Tongue (tissue), 2 donors: Measurements from ENCODE around the gene COQ8B. TPM values are rescaled to one million over a fixed set of nuclear protein-coding genes. Genes with fewer than 3 reads are reported as not detected.

Experiments
- DNase-seq: peaks from one replicate; pipeline ENCODE4 v3.0.0-alpha.2; 2015
- total RNA-seq: library from RNA; depleted of rRNA; stranded (reverse); fragments of >200 nt; gene quantifications from one replicate; pipeline ENCODE4 v1.2.3, GENCODE V29; 2014

The COQ8B gene
- total RNA-seq, 1 donor from 2014 or later, result 41.4 TPM

GRCh38 chr19:40717325-40717879, 716 bp upstream of the COQ8B start:
- no peak for DNase-seq

DNA sequence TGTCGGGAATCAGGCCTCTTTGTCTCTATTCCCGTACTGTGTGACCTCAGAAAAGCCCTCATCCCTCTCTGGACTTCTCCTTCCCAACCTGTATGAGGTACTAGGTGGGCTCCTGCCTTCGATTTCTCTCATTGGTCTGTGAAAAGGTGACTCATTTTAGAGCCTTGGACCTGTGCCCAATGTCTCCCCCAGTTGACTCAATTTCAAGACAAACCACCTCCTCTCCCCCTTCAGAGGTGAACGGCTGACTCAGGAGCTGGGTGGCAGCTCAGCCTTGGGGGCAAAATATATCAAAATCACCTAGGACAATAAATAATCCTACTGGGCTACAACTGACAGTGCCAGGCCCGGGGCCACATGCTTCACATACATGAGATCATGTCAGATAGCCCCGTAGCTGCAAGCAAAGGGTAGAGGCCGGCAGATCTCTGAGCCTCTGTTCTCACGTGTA, 630 bp downstream of the COQ8B start:
- DNase-seq, result no peak

DNA sequence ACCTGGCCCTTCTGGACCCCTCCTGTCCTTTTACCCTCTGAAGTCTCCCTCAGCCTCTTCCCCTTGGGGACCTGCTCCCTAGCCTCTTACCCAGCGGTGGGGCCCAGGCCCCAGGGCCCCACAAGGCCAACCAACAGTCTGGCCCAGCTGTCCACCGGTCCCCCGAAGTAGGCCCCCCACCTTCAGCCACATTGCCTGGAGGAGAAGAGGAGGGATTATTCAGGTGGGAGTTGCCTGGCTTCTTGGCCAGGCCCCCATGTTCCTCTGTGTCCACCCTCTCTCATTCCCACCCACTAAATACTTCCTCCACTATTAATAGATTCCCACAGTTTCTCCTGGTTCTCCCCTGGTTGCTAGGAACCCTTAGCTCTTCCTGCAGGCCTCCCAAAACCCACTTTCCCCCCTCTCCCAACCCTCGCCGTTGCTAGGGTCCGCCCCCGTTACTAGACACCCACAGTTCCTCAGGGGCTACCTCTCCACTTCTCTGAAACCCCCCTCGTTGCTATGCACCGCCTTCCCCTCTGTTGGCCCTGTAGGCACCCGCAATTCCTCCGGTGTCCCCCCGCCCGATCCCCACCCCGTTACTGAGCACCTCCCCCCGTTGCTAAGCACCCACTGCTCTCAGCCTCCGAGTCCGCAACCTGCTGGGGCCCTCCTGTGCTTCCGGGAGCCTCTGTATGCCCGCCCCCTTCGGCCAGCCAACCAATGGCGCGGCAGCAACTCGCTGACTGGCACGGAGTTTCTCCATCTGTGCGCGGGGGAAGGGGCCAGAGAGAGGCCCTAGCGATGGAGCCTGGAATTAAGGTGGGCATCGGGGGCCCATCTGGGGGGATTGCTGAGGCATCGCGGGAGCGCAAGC, 2.0 kb downstream of the COQ8B start:
- DNase-seq, result peak; percentile 98

DNA sequence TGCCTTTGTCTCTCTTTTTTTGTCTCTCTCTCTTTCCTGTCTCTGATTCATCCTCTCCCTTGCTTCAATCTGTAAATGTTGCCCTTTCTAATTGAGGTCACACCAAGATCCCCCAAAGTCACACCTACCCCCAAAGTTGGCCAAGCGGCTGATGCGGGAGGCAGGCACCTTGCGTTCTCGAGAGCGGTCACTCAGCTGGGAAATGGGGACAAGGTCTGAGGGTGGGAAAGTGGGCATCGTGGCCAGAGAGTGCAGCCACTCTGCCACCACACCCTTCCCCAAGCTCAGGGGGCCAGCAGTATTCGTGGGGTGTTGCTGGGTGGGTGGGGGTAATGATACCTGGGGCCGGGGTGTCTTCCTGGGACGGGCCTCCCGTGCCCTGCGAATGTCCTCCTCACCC, 2.7 kb downstream of the COQ8B start:
- no peak for DNase-seq

- no peak for DNase-seq
Measured at GRCh38 chr19:40709817-40710216, 6.9 kb downstream of the COQ8B start.

- DNase-seq, result no peak
Measured at GRCh38 chr19:40707615-40708014, 9.1 kb downstream of the COQ8B start.

- peak; percentile 17 for DNase-seq
Measured at GRCh38 chr19:40705950-40706619, 10.6 kb downstream of the COQ8B start.

GRCh38 chr19:40705362-40705651, 11.4 kb downstream of the COQ8B start:
- DNase-seq, result no peak

DNA sequence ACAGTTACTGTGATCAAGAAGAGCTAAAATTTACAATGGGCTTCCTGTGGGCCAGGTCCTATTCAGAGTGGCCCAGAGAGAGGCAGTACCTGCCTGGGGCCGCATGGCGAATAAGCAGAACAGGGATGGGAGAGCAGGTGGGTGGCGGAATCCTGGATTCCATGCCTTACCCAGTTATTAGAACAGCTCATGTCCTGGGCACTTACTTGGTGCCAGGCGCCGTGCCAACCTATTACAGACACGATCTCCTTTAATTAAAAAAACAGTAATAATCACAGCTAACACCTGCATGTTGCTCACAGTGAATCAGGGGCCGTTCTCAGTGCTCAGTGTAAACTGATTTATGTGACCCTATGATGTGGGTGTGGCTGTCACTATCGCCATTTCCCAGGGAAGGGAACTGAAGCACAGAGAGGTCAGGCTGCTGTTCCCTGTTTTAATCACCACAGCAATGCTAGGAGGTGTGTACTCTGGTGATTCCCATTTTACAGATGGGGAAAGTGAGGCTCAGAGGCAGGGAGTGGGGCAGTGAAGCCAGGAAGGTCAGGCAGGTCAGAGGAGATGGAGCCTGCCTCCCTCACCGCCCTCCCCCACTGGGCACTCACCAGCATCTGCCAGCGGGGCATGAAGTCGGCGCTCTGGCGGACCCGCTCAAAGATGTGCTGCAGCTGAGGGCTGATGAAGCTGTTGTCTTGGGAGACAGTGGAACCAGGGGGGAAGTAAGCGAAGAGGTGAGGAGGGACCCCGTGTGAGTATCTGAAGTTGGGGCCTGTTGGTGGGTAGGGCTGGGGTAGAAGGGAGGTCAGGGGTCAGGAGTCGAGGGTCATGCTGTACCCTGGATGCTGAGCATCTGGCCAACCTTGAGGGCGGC, 12.0 kb downstream of the COQ8B start:
- no peak for DNase-seq

DNA sequence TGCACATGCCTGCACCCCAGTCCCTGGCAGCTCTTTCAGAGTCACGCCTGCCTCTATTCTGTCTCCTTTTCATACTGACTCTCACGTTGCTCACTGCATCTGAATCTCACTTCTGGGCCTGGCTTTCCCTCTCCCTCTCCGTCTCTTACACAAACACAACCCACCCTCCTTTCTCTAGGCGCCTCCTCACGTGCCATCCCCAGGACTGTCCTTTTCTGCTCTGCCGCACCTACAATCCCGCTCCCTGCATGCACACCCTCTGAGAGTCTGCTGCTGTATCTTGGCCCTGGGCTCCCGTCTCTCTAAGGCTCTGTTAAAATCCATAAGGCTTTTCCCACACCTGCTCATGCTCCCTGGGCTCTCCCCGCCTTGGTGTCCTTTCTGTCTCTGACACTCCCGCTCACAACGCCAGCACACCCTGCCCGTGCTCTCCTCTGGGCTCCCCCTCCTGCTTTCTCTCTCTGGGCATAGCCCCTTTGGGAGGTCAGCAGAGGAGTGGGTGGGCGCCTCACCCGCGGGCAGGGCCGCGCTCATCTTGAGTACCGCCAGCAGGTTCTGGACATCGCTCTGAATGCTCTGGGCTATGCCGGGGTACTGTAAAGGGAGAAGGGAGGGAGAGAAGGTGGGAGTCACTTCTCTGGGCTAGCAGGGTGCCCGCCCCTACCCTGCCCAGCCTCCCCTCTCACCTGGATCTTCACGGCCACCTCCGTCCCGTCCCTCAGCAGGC, 13.5 kb downstream of the COQ8B start:
- no peak for DNase-seq

DNA sequence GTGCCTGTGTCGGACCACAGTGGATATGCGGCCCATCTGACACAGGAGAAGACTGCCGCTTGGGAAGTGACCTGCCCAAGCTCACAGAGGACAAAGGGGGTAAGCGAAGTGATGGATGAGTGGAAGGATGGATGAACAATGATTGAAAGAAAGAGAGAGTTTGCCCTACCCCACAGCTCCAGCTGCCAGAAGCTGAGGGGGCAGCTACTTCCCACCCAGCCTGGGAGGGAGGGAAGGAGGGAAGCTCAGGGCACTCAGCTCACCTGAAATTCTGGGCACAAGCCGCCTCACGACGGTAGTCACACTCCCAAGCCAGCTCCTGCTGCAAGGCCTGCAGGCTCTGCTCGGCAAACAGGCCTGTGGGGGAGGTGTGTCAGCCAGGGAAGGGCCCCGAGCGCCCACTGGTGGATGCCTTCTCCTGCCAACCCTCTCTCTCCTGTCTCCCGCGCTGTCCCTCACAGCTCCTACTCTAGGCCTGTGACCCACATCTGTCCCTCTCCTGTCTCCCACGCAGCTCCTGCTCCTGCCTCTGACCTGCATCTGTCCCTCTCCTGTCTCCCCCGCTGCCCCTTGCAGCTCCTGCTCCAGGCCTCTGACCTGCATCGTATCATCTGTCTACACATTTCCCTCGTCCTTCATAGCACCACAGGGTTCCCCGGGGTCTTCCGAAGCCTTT, 14.2 kb downstream of the COQ8B start:
- DNase-seq, result peak; percentile 51

GRCh38 chr19:40701758-40702157, 14.9 kb downstream of the COQ8B start:
- DNase-seq, result no peak

DNA sequence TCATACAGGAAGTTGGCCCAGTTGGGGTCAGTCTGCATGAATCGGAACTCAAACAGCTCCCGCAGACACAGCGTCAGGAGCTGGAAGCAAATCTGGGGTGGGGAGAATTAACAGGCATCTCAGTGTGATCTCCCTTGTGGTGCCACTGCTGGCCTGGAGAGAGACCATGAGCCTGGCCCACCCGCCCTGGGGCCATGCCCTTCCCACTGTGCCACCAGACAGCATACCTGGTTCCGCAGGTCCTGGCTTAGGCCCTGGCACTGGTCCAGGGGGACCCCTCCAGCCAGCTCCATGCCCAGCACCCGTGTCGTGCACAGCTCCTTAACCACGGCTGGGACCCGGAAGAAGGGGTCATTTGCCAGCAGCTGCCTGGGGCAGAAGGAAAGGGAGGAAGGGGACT, 16.6 kb downstream of the COQ8B start:
- no peak for DNase-seq

DNA sequence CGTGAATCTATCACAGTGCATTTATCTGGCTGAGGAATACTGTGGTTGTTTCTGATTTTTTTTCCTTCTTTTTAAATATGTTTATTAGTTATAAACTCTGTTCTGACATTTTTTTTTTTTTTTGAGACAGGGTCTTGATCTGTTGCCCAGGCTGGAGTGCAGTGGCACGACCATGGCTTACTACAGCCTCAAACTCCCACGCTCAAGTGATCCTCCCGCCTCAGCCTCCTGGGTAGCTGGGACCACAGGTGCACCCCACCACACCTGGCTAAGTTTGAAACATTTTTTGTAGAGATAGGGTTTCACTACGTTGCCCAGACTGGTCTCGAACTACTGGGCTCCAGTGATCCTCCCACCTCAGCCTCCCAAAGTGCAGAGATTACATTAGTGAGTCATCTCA, 19.7 kb downstream of the COQ8B start:
- DNase-seq, result no peak

DNA sequence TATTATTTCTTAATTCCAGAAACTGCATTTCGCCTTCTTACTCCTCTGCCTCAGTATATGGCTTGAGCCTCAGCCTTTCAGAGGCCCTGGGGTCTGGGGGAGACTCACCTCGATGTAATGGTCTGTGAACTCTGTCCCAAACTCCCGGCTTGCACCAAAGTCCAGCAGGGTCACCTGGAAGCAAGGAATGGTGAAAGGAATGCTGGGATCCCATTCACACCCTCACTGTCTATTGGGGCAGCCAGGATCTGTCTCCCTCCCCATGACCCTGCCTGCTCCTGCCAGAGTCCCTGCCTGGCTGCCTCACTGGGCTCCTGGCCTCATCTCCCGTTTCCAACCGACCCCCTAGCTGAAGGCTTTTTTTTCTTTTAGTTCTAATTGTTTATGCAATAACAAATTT, 20.8 kb downstream of the COQ8B start:
- DNase-seq, result no peak

GRCh38 chr19:40693896-40694295, 22.8 kb downstream of the COQ8B start:
- no peak for DNase-seq

GRCh38 chr19:40693150-40693788, 23.4 kb downstream of the COQ8B start:
- DNase-seq, result peak; percentile 14

DNA sequence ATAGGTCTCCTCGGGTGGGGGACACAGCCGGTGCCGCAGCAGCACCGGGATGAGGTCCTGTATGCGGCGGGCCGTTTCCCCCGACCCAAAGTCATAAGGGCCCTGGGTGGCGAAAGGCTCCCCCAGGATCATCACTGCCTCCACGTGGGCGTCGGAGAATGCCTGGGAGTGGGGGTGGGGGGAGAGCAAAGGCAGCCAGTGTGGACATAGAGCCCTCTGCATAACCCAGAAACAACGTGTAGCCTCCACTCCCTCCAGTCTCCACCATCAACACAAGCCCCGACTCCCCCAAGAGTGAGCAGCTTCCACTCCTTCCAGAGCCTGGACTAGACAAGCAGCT, 24.5 kb downstream of the COQ8B start:
- no peak for DNase-seq

GRCh38 chr19:40691421-40692211, 25.1 kb downstream of the COQ8B start:
- DNase-seq, result no peak
